SK-N-SH (cell line): ENCODE results near the gene NUP160. TPM values are rescaled to one million over a fixed set of nuclear protein-coding genes. Genes with fewer than 3 reads are reported as not detected.

Experiments used
- CTCF ChIA-PET: fragments of 300-600, 350-600 bp; formaldehyde crosslinking; extraction: SDS; loops from one replicate; lab custom pipeline; 2021; lab: Yijun Ruan, JAX
- POLR2A ChIA-PET: fragments of 350-600 bp; sonication (Branson Sonifier 250); formaldehyde crosslinking; extraction: SDS; loops from one replicate; lab custom pipeline; 2020; ENCODE audit warnings: antibody characterized with exemption, inconsistent platforms; lab: Yijun Ruan, JAX
- DNase-seq: peaks from one replicate; pipeline ENCODE4 v3.0.0; 2012
- H2AFZ ChIP-seq: fragments of 200-600 bp; sonication (generic); 2 replicates; pipeline ENCODE4 v1.8.1; 2016; ENCODE audit warnings: antibody characterized with exemption, mild to moderate bottlenecking, low read depth
- H3F3A ChIP-seq: fragments of 200-600 bp; sonication (generic); replicated peaks from 2 replicates; pipeline ENCODE3; 2016; ENCODE audit warnings: antibody characterized with exemption, mild to moderate bottlenecking; ENCODE audit not compliant: insufficient read depth
- H3K27ac ChIP-seq, 2 experiments: fragments of 200-500 bp in 1 of 2; fragments of 200-600 bp in 1 of 2; sonication (Bioruptor generic) in 1 of 2; sonication (generic), shearing (Covaris generic) in 1 of 2; 2 replicates each; pipeline versions ENCODE4 v1.5.1 to v1.6.1; 2014 to 2016; ENCODE audit warnings: low read depth in 2 of 2, inconsistent platforms in 1 of 2, low read length in 1 of 2, mild to moderate bottlenecking in 1 of 2, mixed read lengths in 1 of 2
- H3K27me3 ChIP-seq: fragments of 200-600 bp; sonication (generic), shearing (Covaris generic); 2 replicates; pipeline ENCODE4 v1.6.1; 2016; ENCODE audit warnings: mixed run types; ENCODE audit not compliant: insufficient read depth
- H3K36me3 ChIP-seq, 2 experiments: fragments of 200-500 bp in 1 of 2; fragments of 200-600 bp in 1 of 2; sonication (Bioruptor generic) in 1 of 2; sonication (generic) in 1 of 2; replicated peaks in 1 of 2; 2 replicates each; pipeline versions ENCODE3 to v1.5.1; 2014 to 2016; ENCODE audit warnings: low read length in 1 of 2, mild to moderate bottlenecking in 1 of 2; ENCODE audit not compliant: insufficient read depth in 2 of 2, control insufficient read depth in 1 of 2
- H3K4me1 ChIP-seq, 2 experiments: fragments of 200-500 bp in 1 of 2; fragments of 200-600 bp in 1 of 2; sonication (Bioruptor generic) in 1 of 2; sonication (generic), shearing (Covaris generic) in 1 of 2; 2 replicates each; pipeline versions ENCODE4 v1.5.1 to v1.6.1; 2014 to 2016; ENCODE audit warnings: low read depth in 1 of 2, low read length in 1 of 2, mixed run types in 1 of 2; ENCODE audit not compliant: insufficient read depth in 2 of 2, control insufficient read depth in 1 of 2
- H3K4me2 ChIP-seq: fragments of 200-600 bp; sonication (generic), shearing (Covaris generic); 2 replicates; pipeline ENCODE4 v1.6.1; 2017; ENCODE audit warnings: mixed run types
- H3K4me3 ChIP-seq, 2 experiments: fragments of 200-500 bp in 1 of 2; fragments of 200-600 bp in 1 of 2; sonication (Bioruptor generic) in 1 of 2; sonication (generic), shearing (Covaris generic) in 1 of 2; 2 replicates each; pipeline versions ENCODE4 v1.5.1 to v1.8.1; 2014 to 2016; ENCODE audit warnings: low read depth in 2 of 2, inconsistent platforms in 1 of 2, low read length in 1 of 2, mild to moderate bottlenecking in 1 of 2, mixed read lengths in 1 of 2, moderate library complexity in 1 of 2
- H3K79me2 ChIP-seq: fragments of 200-600 bp; sonication (generic); 2 replicates; pipeline ENCODE4 v1.8.1; 2017; ENCODE audit warnings: mild to moderate bottlenecking; ENCODE audit not compliant: insufficient read depth
- H3K9ac ChIP-seq: fragments of 200-600 bp; sonication (generic); 2 replicates; pipeline ENCODE4 v1.6.1; 2017; ENCODE audit warnings: mixed run types
- H3K9me2 ChIP-seq: fragments of 200-600 bp; sonication (generic); 2 replicates; pipeline ENCODE4 v1.6.1; 2017; ENCODE audit warnings: mixed run types
- H3K9me3 ChIP-seq: fragments of 200-600 bp; sonication (generic); 2 replicates; pipeline ENCODE4 v1.6.1; 2017; ENCODE audit warnings: mixed run types, mild to moderate bottlenecking, moderate library complexity
- H4K20me1 ChIP-seq: fragments of 200-600 bp; sonication (generic); 2 replicates; pipeline ENCODE4 v1.6.1; 2017; ENCODE audit warnings: mild to moderate bottlenecking, mixed run types; ENCODE audit not compliant: insufficient read depth
- ELF1 ChIP-seq: IDR thresholded peaks from 2 replicates; pipeline ENCODE4 v1.4.0; 2012
- EP300 ChIP-seq, 2 experiments: IDR thresholded peaks; 2 replicates each; pipeline versions ENCODE4 v1.4.0 to v1.6.1; 2012; ENCODE audit warnings: borderline replicate concordance in 1 of 2, low read depth in 1 of 2, low read length in 1 of 2
- EZH2phosphoT487 ChIP-seq: fragments of 200-600 bp; sonication (generic); IDR thresholded peaks from 2 replicates; pipeline ENCODE4 v1.6.1; 2017; ENCODE audit warnings: low read depth, mixed run types, mild to moderate bottlenecking, antibody characterized with exemption, moderate library complexity, borderline replicate concordance
- FOSL2 ChIP-seq: IDR thresholded peaks from 2 replicates; pipeline ENCODE4 v1.4.0; 2012; ENCODE audit warnings: low read depth, mild to moderate bottlenecking, moderate library complexity, borderline replicate concordance
- FOXM1 ChIP-seq: IDR thresholded peaks from 2 replicates; pipeline ENCODE4 v1.4.0; 2012; ENCODE audit warnings: low read depth, mild to moderate bottlenecking
- GABPA ChIP-seq: IDR thresholded peaks from 2 replicates; pipeline ENCODE4 v1.4.0; 2012; ENCODE audit warnings: low read depth, mild to moderate bottlenecking
- GATA2 ChIP-seq: sonication (generic); formaldehyde crosslinking; IDR thresholded peaks from 2 replicates; pipeline ENCODE4 v1.5.0; 2020; ENCODE audit warnings: mild to moderate bottlenecking, missing genetic modification reagents
- JUND ChIP-seq: IDR thresholded peaks from 2 replicates; pipeline ENCODE4 v1.4.0; 2012
- MEF2A ChIP-seq: IDR thresholded peaks from 2 replicates; pipeline ENCODE4 v1.4.0; 2012; ENCODE audit warnings: low read depth, borderline replicate concordance
- MXI1 ChIP-seq: IDR thresholded peaks from 2 replicates; pipeline ENCODE4 v1.6.1; 2012; ENCODE audit warnings: mild to moderate bottlenecking, low read depth, low read length, improper control_type of control experiment
- NFIC ChIP-seq: IDR thresholded peaks from 2 replicates; pipeline ENCODE4 v1.4.0; 2012; ENCODE audit warnings: borderline replicate concordance
- RAD21 ChIP-seq: IDR thresholded peaks from 2 replicates; pipeline ENCODE4 v1.6.1; 2012; ENCODE audit warnings: mild to moderate bottlenecking, low read length
- RCOR1 ChIP-seq: fragments of 150-350 bp; IDR thresholded peaks from 2 replicates; pipeline ENCODE4 v1.6.1; 2017; ENCODE audit warnings: antibody characterized with exemption, low read length
- RFX5 ChIP-seq: IDR thresholded peaks from 2 replicates; pipeline ENCODE4 v1.6.1; 2012; ENCODE audit warnings: mild to moderate bottlenecking, improper control_type of control experiment, low read length
- SIN3A ChIP-seq: IDR thresholded peaks from 2 replicates; pipeline ENCODE4 v1.6.1; 2012; ENCODE audit warnings: low read depth, mild to moderate bottlenecking, low read length, moderate library complexity, borderline replicate concordance
- TAF1 ChIP-seq: IDR thresholded peaks from 2 replicates; pipeline ENCODE4 v1.6.1; 2012; ENCODE audit warnings: low read depth, mild to moderate bottlenecking, low read length, moderate library complexity, borderline replicate concordance
- TCF12 ChIP-seq: IDR thresholded peaks from 2 replicates; pipeline ENCODE4 v1.4.0; 2012
- WGBS: methylation state at CpG from one replicate; pipeline ENCODE4 v1.1.6; 2017; ENCODE audit warnings: low lambda C conversion rate; 5-methylcytosine and 5-hydroxymethylcytosine counted together
- polyA plus RNA-seq, 3 experiments: library from polyadenylated mRNA; depleted of rRNA; stranded (reverse); fragments of >200 nt; gene quantifications; 2 replicates each; pipeline ENCODE4 v1.2.3, GENCODE V29; 2012
- TF ChIP-seq, protein P1 (sequence below): IDR thresholded peaks from 2 replicates; pipeline ENCODE4 v1.4.0; 2012; ENCODE audit warnings: low read depth, borderline replicate concordance
- TF ChIP-seq, protein P2 (sequence below): IDR thresholded peaks from 2 replicates; pipeline ENCODE4 v1.4.0; 2012; ENCODE audit warnings: low read depth, borderline replicate concordance
- TF ChIP-seq, protein P3 (sequence below): fragments of 150-350 bp; IDR thresholded peaks from 2 replicates; pipeline ENCODE4 v1.6.1; 2016; ENCODE audit warnings: mild to moderate bottlenecking, low read depth, low read length
- TF ChIP-seq, protein P4 (sequence below): IDR thresholded peaks from 2 replicates; pipeline ENCODE4; 2012

NUP160 gene
- polyA plus RNA-seq, 1 of the 3 experiments (the other 2 are of a cell fraction) = 19.3 TPM

DNA sequence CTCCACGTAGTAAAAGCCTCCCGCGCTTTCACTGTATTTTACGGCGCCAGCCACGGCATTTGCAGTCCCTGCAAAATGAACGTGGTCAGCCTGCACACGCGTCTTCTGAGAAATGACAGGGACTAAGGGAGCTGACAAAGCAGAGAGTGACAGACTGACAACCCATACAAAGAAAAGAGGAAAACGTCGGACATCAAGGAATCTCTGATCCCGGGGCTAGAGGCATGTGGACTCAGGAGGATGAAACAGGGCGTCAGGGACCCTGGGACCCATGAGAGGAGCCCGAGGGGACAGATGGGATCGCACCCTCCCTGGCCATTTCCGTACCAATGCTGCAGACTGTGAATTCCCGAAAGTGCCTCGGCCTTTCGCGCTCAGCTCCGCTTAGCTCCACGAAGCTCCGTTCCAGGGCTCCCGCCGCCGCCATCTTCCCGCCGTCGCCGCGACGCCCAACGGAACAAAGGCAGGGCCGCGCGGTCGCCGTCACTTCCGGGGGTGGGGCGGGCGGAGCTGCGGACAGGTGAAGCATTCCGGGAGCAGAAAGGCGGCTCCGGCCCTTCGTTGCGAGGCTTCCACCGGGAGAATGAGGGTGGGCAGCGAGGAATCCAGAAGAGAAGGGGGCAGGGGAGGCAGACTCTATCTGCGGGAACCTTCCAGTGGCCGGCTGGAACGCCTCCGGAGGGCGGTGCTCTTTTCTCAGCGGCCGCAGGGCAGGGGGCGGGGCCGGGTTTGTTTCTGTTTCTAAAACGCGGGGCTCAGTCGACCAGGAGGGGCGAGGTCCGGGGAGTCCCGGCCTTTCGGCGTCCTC, at the start of gene NUP160 (continued):
- TF ChIP-seq, protein P1, sequence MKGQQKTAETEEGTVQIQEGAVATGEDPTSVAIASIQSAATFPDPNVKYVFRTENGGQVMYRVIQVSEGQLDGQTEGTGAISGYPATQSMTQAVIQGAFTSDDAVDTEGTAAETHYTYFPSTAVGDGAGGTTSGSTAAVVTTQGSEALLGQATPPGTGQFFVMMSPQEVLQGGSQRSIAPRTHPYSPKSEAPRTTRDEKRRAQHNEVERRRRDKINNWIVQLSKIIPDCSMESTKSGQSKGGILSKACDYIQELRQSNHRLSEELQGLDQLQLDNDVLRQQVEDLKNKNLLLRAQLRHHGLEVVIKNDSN = no peak
- TF ChIP-seq, protein P2, sequence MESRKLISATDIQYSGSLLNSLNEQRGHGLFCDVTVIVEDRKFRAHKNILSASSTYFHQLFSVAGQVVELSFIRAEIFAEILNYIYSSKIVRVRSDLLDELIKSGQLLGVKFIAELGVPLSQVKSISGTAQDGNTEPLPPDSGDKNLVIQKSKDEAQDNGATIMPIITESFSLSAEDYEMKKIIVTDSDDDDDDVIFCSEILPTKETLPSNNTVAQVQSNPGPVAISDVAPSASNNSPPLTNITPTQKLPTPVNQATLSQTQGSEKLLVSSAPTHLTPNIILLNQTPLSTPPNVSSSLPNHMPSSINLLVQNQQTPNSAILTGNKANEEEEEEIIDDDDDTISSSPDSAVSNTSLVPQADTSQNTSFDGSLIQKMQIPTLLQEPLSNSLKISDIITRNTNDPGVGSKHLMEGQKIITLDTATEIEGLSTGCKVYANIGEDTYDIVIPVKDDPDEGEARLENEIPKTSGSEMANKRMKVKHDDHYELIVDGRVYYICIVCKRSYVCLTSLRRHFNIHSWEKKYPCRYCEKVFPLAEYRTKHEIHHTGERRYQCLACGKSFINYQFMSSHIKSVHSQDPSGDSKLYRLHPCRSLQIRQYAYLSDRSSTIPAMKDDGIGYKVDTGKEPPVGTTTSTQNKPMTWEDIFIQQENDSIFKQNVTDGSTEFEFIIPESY = no peak
- TF ChIP-seq, protein P3, sequence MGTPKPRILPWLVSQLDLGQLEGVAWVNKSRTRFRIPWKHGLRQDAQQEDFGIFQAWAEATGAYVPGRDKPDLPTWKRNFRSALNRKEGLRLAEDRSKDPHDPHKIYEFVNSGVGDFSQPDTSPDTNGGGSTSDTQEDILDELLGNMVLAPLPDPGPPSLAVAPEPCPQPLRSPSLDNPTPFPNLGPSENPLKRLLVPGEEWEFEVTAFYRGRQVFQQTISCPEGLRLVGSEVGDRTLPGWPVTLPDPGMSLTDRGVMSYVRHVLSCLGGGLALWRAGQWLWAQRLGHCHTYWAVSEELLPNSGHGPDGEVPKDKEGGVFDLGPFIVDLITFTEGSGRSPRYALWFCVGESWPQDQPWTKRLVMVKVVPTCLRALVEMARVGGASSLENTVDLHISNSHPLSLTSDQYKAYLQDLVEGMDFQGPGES = no peak
- no peak for TF ChIP-seq EZH2phosphoT487
- TF ChIP-seq, protein P4, sequence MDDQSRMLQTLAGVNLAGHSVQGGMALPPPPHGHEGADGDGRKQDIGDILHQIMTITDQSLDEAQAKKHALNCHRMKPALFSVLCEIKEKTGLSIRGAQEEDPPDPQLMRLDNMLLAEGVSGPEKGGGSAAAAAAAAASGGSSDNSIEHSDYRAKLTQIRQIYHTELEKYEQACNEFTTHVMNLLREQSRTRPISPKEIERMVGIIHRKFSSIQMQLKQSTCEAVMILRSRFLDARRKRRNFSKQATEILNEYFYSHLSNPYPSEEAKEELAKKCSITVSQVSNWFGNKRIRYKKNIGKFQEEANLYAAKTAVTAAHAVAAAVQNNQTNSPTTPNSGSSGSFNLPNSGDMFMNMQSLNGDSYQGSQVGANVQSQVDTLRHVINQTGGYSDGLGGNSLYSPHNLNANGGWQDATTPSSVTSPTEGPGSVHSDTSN = no peak
- no peak for TF ChIP-seq RFX5
- TF ChIP-seq SIN3A = 0 out of 2 replicates have a peak, but pooled peaks have one; percentile 34
- no peak for TF ChIP-seq RCOR1
- no peak for TF ChIP-seq FOSL2
- peak; percentile 6; the same call in 1 of the 2 replicates for TF ChIP-seq TCF12
- no peak for TF ChIP-seq EP300 (IDR thresholded peaks at IDR 0.05; ENCODE audit: borderline replicate concordance in 1 of 2, low read depth in 1 of 2, low read length in 1 of 2)
- TF ChIP-seq RAD21 = no peak

DNA sequence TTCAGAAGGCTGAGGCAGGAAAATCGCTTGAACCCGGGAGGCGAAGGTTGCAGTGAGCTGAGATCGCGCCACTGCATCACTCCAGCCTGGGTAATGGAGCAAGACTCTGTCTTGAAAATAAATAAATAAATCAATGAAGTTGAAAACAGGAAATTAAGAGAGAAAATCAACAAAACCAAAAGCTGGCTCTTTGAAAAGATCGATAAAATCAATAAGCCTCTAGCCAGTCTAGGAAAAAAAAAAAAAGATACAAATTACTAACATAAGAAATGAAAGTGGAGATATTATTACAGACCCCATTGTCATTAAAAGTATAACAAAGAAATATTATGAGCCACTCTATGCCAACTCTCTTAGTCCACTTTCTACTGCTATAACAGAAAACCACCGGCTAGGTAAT, 48.0 kb upstream of the NUP160 start:
- POLR2A ChIA-PET = no interaction called here
- no peak for DNase-seq
- TF ChIP-seq MEF2A (no peak), EP300 (IDR thresholded peaks at IDR 0.05; ENCODE audit: borderline replicate concordance in 1 of 2, low read depth in 1 of 2, low read length in 1 of 2) (no peak), MXI1 (no peak), ELF1 (no peak), TCF12 (no peak), TAF1 (no peak), FOXM1 (no peak), RCOR1 (no peak), GATA2 (CRISPR knock-in tag) (no peak), JUND (no peak), SIN3A (no peak), EZH2phosphoT487 (no peak), NFIC (no peak), GABPA (no peak)
- TF ChIP-seq, protein P1 = no peak

More for the DNA sequence above, 48.0 kb upstream of the NUP160 start:
- Histone ChIP-seq H3K9me3 (no peaks in the 10 kb centered on the region), H3K27me3 (no peaks in the 10 kb centered on the region), H3K9me2 (no peaks in the 10 kb centered on the region), H4K20me1 (no peaks in the 10 kb centered on the region), H3K4me1 (no peaks in the 10 kb centered on the region), H3K79me2 (no peaks in the 10 kb centered on the region), H3K4me3 (no peak overlapping the region), H3F3A (no peaks in the 10 kb centered on the region), H3K27ac (no peak overlapping the region), H3K9ac (no peak overlapping the region), H2AFZ (no peak overlapping the region), H3K36me3 (no peaks in the 10 kb centered on the region), H3K4me2 (no peak overlapping the region)
- CTCF ChIA-PET = interaction anchor here (1.1 kb wide), 1 partner anchor 14 kb away, joined by 3 read pairs; no protein-coding TSS in a partner anchor
- 97% methylated on average over 7 of the region's 7 CpGs for WGBS
